Thyroid gland (tissue), 4 donors: ENCODE data around the gene ACBD4. TPM values are rescaled to one million over a fixed set of nuclear protein-coding genes. Genes with fewer than 3 reads are reported as not detected.

Experiments
- DNase-seq, 2 donors: peaks; one replicate each; pipeline ENCODE4 v3.0.0-alpha.2; 2019
- H3K27ac ChIP-seq, 3 donors: fragments of 200-600 bp; sonication (generic); 1 replicate in 2 of 3; 2 replicates in 1 of 3; pipeline ENCODE4 v1.5.1; 2016 to 2019; ENCODE audit warnings: mild to moderate bottlenecking in 1 of 3, moderate library complexity in 1 of 3
- H3K27me3 ChIP-seq: fragments of 200-600 bp; sonication (generic); one replicate; pipeline ENCODE4 v1.5.1; 2019
- H3K36me3 ChIP-seq, 2 donors: fragments of 200-600 bp; sonication (generic); one replicate each; pipeline ENCODE4 v1.5.1; 2016 to 2019
- H3K4me1 ChIP-seq, 2 donors: fragments of 200-600 bp; sonication (generic); one replicate each; pipeline ENCODE4 v1.5.1; 2017 to 2019
- H3K4me3 ChIP-seq, 3 donors: fragments of 200-600 bp; sonication (generic); replicated peaks in 1 of 3; 1 replicate in 2 of 3; 2 replicates in 1 of 3; pipeline ENCODE4 v1.5.1; 2016; ENCODE audit warnings: mild to moderate bottlenecking in 1 of 3
- H3K9me3 ChIP-seq: fragments of 200-600 bp; sonication (generic); one replicate; pipeline ENCODE4 v1.5.1; 2017
- CTCF ChIP-seq, 6 experiments: fragments of 200-600 bp in 3 of 6; fragments of 450-650 bp in 3 of 6; sonication (generic) in 3 of 6; IDR thresholded peaks; one replicate each; pipeline ENCODE4 v1.5.1; 2016 to 2019; ENCODE audit warnings: antibody characterized with exemption in 6 of 6, mild to moderate bottlenecking in 2 of 6, inconsistent platforms in 1 of 6, moderate library complexity in 1 of 6
- POLR2A ChIP-seq, 2 donors: fragments of 450-650 bp; IDR thresholded peaks; one replicate each; pipeline ENCODE4 v1.6.1; 2017; ENCODE audit warnings: antibody characterized with exemption in 2 of 2, mild to moderate bottlenecking in 2 of 2, moderate library complexity in 1 of 2
- WGBS, 2 donors: methylation state at CpG; one replicate each; pipeline ENCODE4 v1.1.5; 2017; 5-methylcytosine and 5-hydroxymethylcytosine counted together
- intact Hi-C: fragments of 100-400 bp; cut with DNase I; formaldehyde crosslinking; loops from one replicate; pipeline ENCODE4 v1.15.1; 2023
- total RNA-seq, 4 donors: library from RNA; depleted of rRNA; stranded (reverse); fragments of >200 nt; gene quantifications; one replicate each; pipeline ENCODE4 v1.2.3, GENCODE V29; 2016

Gene ACBD4
- total RNA-seq, 4 donors from 2014 or later: 16.7 to 20.4 (median 17.7) TPM

- peaks cover 0 to 36% of the 10 kb centered on the region in 2 donors for H3K4me1 ChIP-seq
- WGBS, 2 donors: 31 to 48% methylated on average over 8 to 9 of the region's 9 CpGs
Measured at GRCh38 chr17:45098869-45099616, 36.4 kb upstream of the ACBD4 start.

GRCh38 chr17:45101546-45101882, 34.0 kb upstream of the ACBD4 start:
- intact Hi-C loops: loop anchor here (5.0 kb wide), 1 partner anchor 179 kb away; no protein-coding TSS in a partner anchor
- Histone ChIP-seq H3K4me1 (peaks cover 0 to 30% of the 10 kb centered on the region in 2 donors), H3K9me3 (no peaks in the 10 kb centered on the region), H3K27ac (peak overlapping the region in 2 of 3 donors; percentile 21 to 63), H3K27me3 (no peaks in the 10 kb centered on the region), H3K36me3 (peaks cover 71 to 74% of the 10 kb centered on the region in 2 donors), H3K4me3 (no peak overlapping the region)
- no peak for DNase-seq
- TF ChIP-seq POLR2A (IDR thresholded peaks at IDR 0.05) (no peak), CTCF (IDR thresholded peaks at IDR 0.05) (no peak)
- 78 to 89% methylated on average over 9 of the region's 9 CpGs for WGBS, 2 donors

More at GRCh38 chr17:45098869-45099616, 36.4 kb upstream of the ACBD4 start:
- Histone ChIP-seq H3K36me3 (peaks cover 60 to 75% of the 10 kb centered on the region in 2 donors), H3K27me3 (no peaks in the 10 kb centered on the region), H3K9me3 (no peaks in the 10 kb centered on the region), H3K27ac (peak overlapping the region in 1 of 3 donors; percentile 32), H3K4me3 (no peak overlapping the region)
- TF ChIP-seq CTCF (IDR thresholded peaks at IDR 0.05) (peak; percentile 89 to 95 (median 92)), POLR2A (IDR thresholded peaks at IDR 0.05) (no peak)
- DNase-seq: peak; percentile 94
- intact Hi-C loops: loop anchor here (5.0 kb wide), 1 partner anchor 77 kb away; no protein-coding TSS in a partner anchor

- intact Hi-C loops: loop anchor here (5.0 kb wide), 1 partner anchor 180 kb away; no protein-coding TSS in a partner anchor
- Histone ChIP-seq H3K27me3 (no peaks in the 10 kb centered on the region), H3K9me3 (no peaks in the 10 kb centered on the region), H3K4me3 (no peak overlapping the region), H3K4me1 (peaks cover 0 to 30% of the 10 kb centered on the region in 2 donors), H3K27ac (peak overlapping the region in 2 of 3 donors; percentile 21 to 63), H3K36me3 (peaks cover 71 to 74% of the 10 kb centered on the region in 2 donors)
- no peak for TF ChIP-seq POLR2A (IDR thresholded peaks at IDR 0.05)
- TF ChIP-seq CTCF (IDR thresholded peaks at IDR 0.05): no peak
- WGBS, 2 donors: 76 to 77% methylated on average over 11 to 12 of the region's 12 CpGs
- DNase-seq: peak; percentile 62 to 71
Measured at GRCh38 chr17:45101883-45102811, 33.3 kb upstream of the ACBD4 start.

- H3K36me3 ChIP-seq: peaks cover 71 to 72% of the 10 kb centered on the region in 2 donors
- peak; percentile 13 to 38 for DNase-seq
- no peaks in the 10 kb centered on the region for H3K27me3 ChIP-seq
- peak overlapping the region; percentile 6 to 63 (median 28) for H3K27ac ChIP-seq
- H3K4me1 ChIP-seq: peaks cover 0 to 30% of the 10 kb centered on the region in 2 donors
- intact Hi-C loops: loop anchor here (5.0 kb wide), 1 partner anchor 181 kb away; no protein-coding TSS in a partner anchor
- 65 to 84% methylated on average over 6 to 9 of the region's 9 CpGs for WGBS, 2 donors
- H3K9me3 ChIP-seq: no peaks in the 10 kb centered on the region
- TF ChIP-seq POLR2A (IDR thresholded peaks at IDR 0.05) (no peak), CTCF (IDR thresholded peaks at IDR 0.05) (no peak)
- H3K4me3 ChIP-seq: no peak overlapping the region
Measured at GRCh38 chr17:45102856-45103255, 32.6 kb upstream of the ACBD4 start.
